ENCODE data around the gene WDR7.

- TF ChIP-seq SUZ12 (IDR thresholded peaks at IDR 0.05) (no peak), FOXA1 (IDR thresholded peaks at IDR 0.05) (no peak), CTBP1 (IDR thresholded peaks at IDR 0.05; ENCODE audit: borderline replicate concordance) (no peak), BHLHE40 (IDR thresholded peaks at IDR 0.05; ENCODE audit: borderline replicate concordance) (no peak), SP1 (IDR thresholded peaks at IDR 0.05) (no peak), ZNF384 (IDR thresholded peaks at IDR 0.05) (no peak), NFRKB (IDR thresholded peaks at IDR 0.05) (no peak), FOXM1 (IDR thresholded peaks at IDR 0.05; ENCODE audit: borderline replicate concordance) (no peak), HDGF (IDR thresholded peaks at IDR 0.05; ENCODE audit: borderline replicate concordance) (no peak)
- TF ChIP-seq, protein P1, sequence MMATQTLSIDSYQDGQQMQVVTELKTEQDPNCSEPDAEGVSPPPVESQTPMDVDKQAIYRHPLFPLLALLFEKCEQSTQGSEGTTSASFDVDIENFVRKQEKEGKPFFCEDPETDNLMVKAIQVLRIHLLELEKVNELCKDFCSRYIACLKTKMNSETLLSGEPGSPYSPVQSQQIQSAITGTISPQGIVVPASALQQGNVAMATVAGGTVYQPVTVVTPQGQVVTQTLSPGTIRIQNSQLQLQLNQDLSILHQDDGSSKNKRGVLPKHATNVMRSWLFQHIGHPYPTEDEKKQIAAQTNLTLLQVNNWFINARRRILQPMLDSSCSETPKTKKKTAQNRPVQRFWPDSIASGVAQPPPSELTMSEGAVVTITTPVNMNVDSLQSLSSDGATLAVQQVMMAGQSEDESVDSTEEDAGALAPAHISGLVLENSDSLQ (IDR thresholded peaks at IDR 0.05) = no peak
These were observed 1.2 kb upstream of the WDR7 start for GRCh38 chr18:56649996-56650395.
